CD14-positive monocyte (primary cell): ENCODE results near the gene NDUFB8. TPM values are rescaled to one million over a fixed set of nuclear protein-coding genes. Genes with fewer than 3 reads are reported as not detected.

Experiments used
- DNase-seq, 3 donors: peaks; one replicate each; pipeline ENCODE4 v3.0.0-alpha.2; 2011 to 2022
- H2AFZ ChIP-seq: 2 replicates; pipeline ENCODE4 v1.6.0; 2012; ENCODE audit warnings: mild to moderate bottlenecking, low read depth, low read length, inconsistent platforms; ENCODE audit not compliant: insufficient read depth, poor library complexity, severe bottlenecking
- H3K27ac ChIP-seq, 2 donors: 1 replicate in 1 of 2; 2 replicates in 1 of 2; pipeline ENCODE4 v1.5.1; 2012 to 2013; ENCODE audit warnings: low read length in 2 of 2, control low read depth in 1 of 2, inconsistent platforms in 1 of 2, low read depth in 1 of 2, mild to moderate bottlenecking in 1 of 2
- H3K27me3 ChIP-seq, 2 donors: one replicate each; pipeline versions ENCODE4 v1.6.0 to v1.6.1; 2011 to 2013; ENCODE audit warnings: low read length in 2 of 2; ENCODE audit not compliant: control insufficient read depth in 2 of 2, insufficient read depth in 2 of 2
- H3K36me3 ChIP-seq, 2 donors: replicated peaks in 1 of 2; 1 replicate in 1 of 2; 2 replicates in 1 of 2; pipeline versions ENCODE4 v1.5.1 to v1.6.1; 2012 to 2013; ENCODE audit warnings: low read length in 2 of 2, control low read depth in 1 of 2, inconsistent platforms in 1 of 2, mild to moderate bottlenecking in 1 of 2; ENCODE audit not compliant: insufficient read depth in 2 of 2, control insufficient read depth in 1 of 2
- H3K4me1 ChIP-seq, 2 donors: 1 replicate in 1 of 2; 2 replicates in 1 of 2; pipeline versions ENCODE4 v1.5.1 to v1.6.1; 2012 to 2013; ENCODE audit warnings: low read length in 2 of 2, control low read depth in 1 of 2, inconsistent platforms in 1 of 2, mild to moderate bottlenecking in 1 of 2, moderate library complexity in 1 of 2; ENCODE audit not compliant: insufficient read depth in 2 of 2, control insufficient read depth in 1 of 2
- H3K4me2 ChIP-seq: replicated peaks from 2 replicates; pipeline ENCODE3; 2012; ENCODE audit warnings: low read length, moderate library complexity, mild to moderate bottlenecking; ENCODE audit not compliant: poor library complexity, severe bottlenecking; ENCODE audit errors: extremely low read depth
- H3K4me3 ChIP-seq, 3 experiments: fragments of 200-600 bp in 1 of 3; sonication (generic) in 1 of 3; replicated peaks in 1 of 3; 1 replicate in 2 of 3; 2 replicates in 1 of 3; pipeline ENCODE4 v1.5.1; 2011 to 2013; ENCODE audit warnings: low read length in 3 of 3, mild to moderate bottlenecking in 3 of 3, control low read depth in 2 of 3, low read depth in 2 of 3, inconsistent platforms in 1 of 3, moderate library complexity in 1 of 3
- H3K79me2 ChIP-seq: 2 replicates; pipeline ENCODE4 v1.6.0; 2012; ENCODE audit warnings: mild to moderate bottlenecking, control low read depth, inconsistent platforms, low read length, moderate library complexity; ENCODE audit not compliant: insufficient read depth
- H3K9ac ChIP-seq: 2 replicates; pipeline ENCODE4 v1.6.0; 2017; ENCODE audit warnings: low read length, mild to moderate bottlenecking; ENCODE audit not compliant: insufficient read depth, poor library complexity, severe bottlenecking
- H3K9me3 ChIP-seq, 2 donors: replicated peaks in 1 of 2; 1 replicate in 1 of 2; 2 replicates in 1 of 2; pipeline versions ENCODE4 v1.5.1 to v1.6.1; 2012 to 2013; ENCODE audit warnings: low read length in 2 of 2, control low read depth in 1 of 2; ENCODE audit not compliant: control insufficient read depth in 1 of 2, insufficient read depth in 1 of 2
- H4K20me1 ChIP-seq: 2 replicates; pipeline ENCODE4 v1.6.0; 2012; ENCODE audit warnings: mild to moderate bottlenecking, low read length, control low read depth, moderate library complexity; ENCODE audit not compliant: insufficient read depth
- H3K27ac Mint-ChIP-seq, 7 donors: one replicate each; pipeline ENCODE4 v1.8.0; 2020; ENCODE audit warnings: mild to moderate bottlenecking in 7 of 7, mixed read lengths in 7 of 7, moderate library complexity in 6 of 7, inconsistent platforms in 2 of 7
- H3K27me3 Mint-ChIP-seq, 3 donors: one replicate each; pipeline ENCODE4 v1.8.0; 2021 to 2022; ENCODE audit warnings: low read depth in 3 of 3, mild to moderate bottlenecking in 3 of 3, mixed read lengths in 3 of 3, moderate library complexity in 3 of 3, inconsistent platforms in 1 of 3
- H3K36me3 Mint-ChIP-seq, 2 donors: one replicate each; pipeline ENCODE4 v1.8.0; 2020; ENCODE audit warnings: mixed read lengths in 2 of 2, inconsistent platforms in 1 of 2, mild to moderate bottlenecking in 1 of 2
- H3K4me1 Mint-ChIP-seq: one replicate; pipeline ENCODE4 v1.8.0; 2020; ENCODE audit warnings: mild to moderate bottlenecking, mixed read lengths
- H3K4me3 Mint-ChIP-seq, 2 donors: one replicate each; pipeline ENCODE4 v1.8.0; 2020; ENCODE audit warnings: mild to moderate bottlenecking in 2 of 2, mixed read lengths in 2 of 2, moderate library complexity in 1 of 2
- H3K9me3 Mint-ChIP-seq, 7 donors: one replicate each; pipeline ENCODE4 v1.8.0; 2020 to 2022; ENCODE audit warnings: mixed read lengths in 7 of 7, mild to moderate bottlenecking in 6 of 7, moderate library complexity in 6 of 7, inconsistent platforms in 2 of 7
- WGBS: methylation state at CpG from one replicate; pipeline ENCODE4 v1.1.5; 2013; ENCODE audit warnings: missing lambda C conversion rate; ENCODE audit not compliant: insufficient coverage; 5-methylcytosine and 5-hydroxymethylcytosine counted together
- intact Hi-C, 2 donors: fragments of 100-400 bp; cut with micrococcal nuclease; formaldehyde crosslinking; loops; one replicate each; pipeline versions ENCODE4 v1.15.0 to v1.15.1; 2023
- polyA plus RNA-seq, 3 donors: library from polyadenylated mRNA; depleted of rRNA in 1 of 3; unstranded in 2 of 3; stranded (reverse) in 1 of 3; fragments of 300-500 nt in 2 of 3; fragments of >200 nt in 1 of 3; fragmentation: Illumina TruSeq in 2 of 3; gene quantifications; 1 replicate in 2 of 3; 2 replicates in 1 of 3; pipeline ENCODE4 v1.2.3, GENCODE V29; 2012 to 2021
- TF ChIP-seq, protein P1 (sequence below): fragments of 200-600 bp; IDR thresholded peaks from one replicate; pipeline ENCODE4 v1.8.0; 2022; ENCODE audit warnings: antibody characterized with exemption, mild to moderate bottlenecking

NDUFB8 gene
- polyA plus RNA-seq, 3 donors: 124 to 419 (median 381) TPM

- Histone ChIP-seq H3K79me2 (no peaks in the 10 kb centered on the region), H3K4me3 (no peak overlapping the region), H3K9me3 (no peaks in the 10 kb centered on the region), H3K36me3 (peaks cover 23 to 47% of the 10 kb centered on the region in 2 donors), H3K27ac (no peak overlapping the region), H3K4me1 (peaks cover 12% of the 10 kb centered on the region in 2 donors), H3K27me3 (no peaks in the 10 kb centered on the region), H3K9ac (no peak overlapping the region), H2AFZ (no peak overlapping the region), H4K20me1 (no peaks in the 10 kb centered on the region), H3K4me2 (no peak overlapping the region)
- peaks cover 10% of the 10 kb centered on the region for H3K4me1 Mint-ChIP-seq
- no peak overlapping the region for H3K4me3 Mint-ChIP-seq
- H3K27ac Mint-ChIP-seq: peak overlapping the region in 1 of 7 donors; percentile 21
- intact Hi-C loops: no loop called here
- TF ChIP-seq, protein P1, sequence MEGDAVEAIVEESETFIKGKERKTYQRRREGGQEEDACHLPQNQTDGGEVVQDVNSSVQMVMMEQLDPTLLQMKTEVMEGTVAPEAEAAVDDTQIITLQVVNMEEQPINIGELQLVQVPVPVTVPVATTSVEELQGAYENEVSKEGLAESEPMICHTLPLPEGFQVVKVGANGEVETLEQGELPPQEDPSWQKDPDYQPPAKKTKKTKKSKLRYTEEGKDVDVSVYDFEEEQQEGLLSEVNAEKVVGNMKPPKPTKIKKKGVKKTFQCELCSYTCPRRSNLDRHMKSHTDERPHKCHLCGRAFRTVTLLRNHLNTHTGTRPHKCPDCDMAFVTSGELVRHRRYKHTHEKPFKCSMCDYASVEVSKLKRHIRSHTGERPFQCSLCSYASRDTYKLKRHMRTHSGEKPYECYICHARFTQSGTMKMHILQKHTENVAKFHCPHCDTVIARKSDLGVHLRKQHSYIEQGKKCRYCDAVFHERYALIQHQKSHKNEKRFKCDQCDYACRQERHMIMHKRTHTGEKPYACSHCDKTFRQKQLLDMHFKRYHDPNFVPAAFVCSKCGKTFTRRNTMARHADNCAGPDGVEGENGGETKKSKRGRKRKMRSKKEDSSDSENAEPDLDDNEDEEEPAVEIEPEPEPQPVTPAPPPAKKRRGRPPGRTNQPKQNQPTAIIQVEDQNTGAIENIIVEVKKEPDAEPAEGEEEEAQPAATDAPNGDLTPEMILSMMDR: peak; percentile 20
- WGBS: 100% methylated on average over 1 of the region's 3 CpGs
- H3K36me3 Mint-ChIP-seq: peaks cover 51 to 60% of the 10 kb centered on the region in 2 donors
- H3K9me3 Mint-ChIP-seq: no peaks in the 10 kb centered on the region
- DNase-seq: no peak
- H3K27me3 Mint-ChIP-seq: no peaks in the 10 kb centered on the region
Observed at GRCh38 chr10:100508691-100509150, 20.9 kb downstream of the NDUFB8 start.

DNA sequence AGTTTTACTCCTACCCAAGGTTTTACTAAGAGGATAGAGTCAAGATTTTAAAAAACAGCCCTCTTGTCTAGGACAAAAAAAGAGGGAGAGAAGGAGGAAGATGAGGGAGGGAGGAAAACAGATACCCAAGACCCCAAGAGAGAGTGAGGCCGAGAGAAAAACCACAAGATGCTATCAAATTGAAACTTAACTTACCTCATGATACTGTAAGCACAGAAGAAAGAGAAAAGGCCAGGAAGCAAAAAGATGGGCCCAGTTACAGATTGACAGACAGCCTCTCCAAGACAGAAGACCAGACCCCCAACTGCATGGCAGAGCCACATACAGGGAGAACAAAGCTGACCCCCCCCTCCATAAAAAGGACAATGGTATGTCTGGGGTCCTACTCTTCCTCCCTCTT is 21.4 kb downstream of the NDUFB8 start:
- Mint-ChIP-seq H3K4me1 (peaks cover 10% of the 10 kb centered on the region), H3K9me3 (no peaks in the 10 kb centered on the region), H3K36me3 (peaks cover 52 to 61% of the 10 kb centered on the region in 2 donors), H3K27me3 (no peaks in the 10 kb centered on the region), H3K4me3 (no peak overlapping the region), H3K27ac (peak overlapping the region in 4 of 7 donors; percentile 21 to 53 (median 42))
- Histone ChIP-seq H3K4me1 (peaks cover 12% of the 10 kb centered on the region in 2 donors), H3K4me2 (no peak overlapping the region), H3K4me3 (no peak overlapping the region), H3K9me3 (no peaks in the 10 kb centered on the region), H3K9ac (no peak overlapping the region), H4K20me1 (no peaks in the 10 kb centered on the region), H3K27me3 (no peaks in the 10 kb centered on the region), H2AFZ (no peak overlapping the region), H3K27ac (no peak overlapping the region), H3K36me3 (peaks cover 23 to 47% of the 10 kb centered on the region in 2 donors), H3K79me2 (no peaks in the 10 kb centered on the region)
- intact Hi-C loops: no loop called here
- WGBS: no CpG with 5 or more reads among the region's 1 CpG
- TF ChIP-seq, protein P1: no peak
- no peak for DNase-seq
